ENCODE data around the gene PEX16.

The PEX16 gene

GRCh38 chr11:45918331-45918941 is 759 bp upstream of the PEX16 start:
- H3K4me3 ChIP-seq (ENCODE audit: low read length), result peak overlapping the region; percentile 100
- peak; percentile 64 for DNase-seq (ENCODE audit: low read depth)
- no peak for TF ChIP-seq CTCF (conservative IDR thresholded peaks at IDR 0.05; ENCODE audit: low read length)

GRCh38 chr11:45917286-45917622 is 423 bp downstream of the PEX16 start:
- DNase-seq (ENCODE audit: low read depth), result no peak
- no peak for TF ChIP-seq CTCF (conservative IDR thresholded peaks at IDR 0.05; ENCODE audit: low read length)
- H3K4me3 ChIP-seq (ENCODE audit: low read length), result peak overlapping the region; percentile 100

- DNase-seq (ENCODE audit: low read depth), result no peak
- H3K4me3 ChIP-seq (ENCODE audit: low read length), result no peak overlapping the region
- TF ChIP-seq CTCF (conservative IDR thresholded peaks at IDR 0.05; ENCODE audit: low read length), result no peak
Measured at GRCh38 chr11:45915446-45915845, 2.2 kb downstream of the PEX16 start.

- TF ChIP-seq CTCF (conservative IDR thresholded peaks at IDR 0.05; ENCODE audit: low read length), result no peak
- no peak overlapping the region for H3K4me3 ChIP-seq (ENCODE audit: low read length)
- DNase-seq (ENCODE audit: low read depth), result no peak
Measured at GRCh38 chr11:45913942-45914635, 3.6 kb downstream of the PEX16 start.

GRCh38 chr11:45913514-45913913 is 4.2 kb downstream of the PEX16 start:
- no peak overlapping the region for H3K4me3 ChIP-seq (ENCODE audit: low read length)
- DNase-seq (ENCODE audit: low read depth), result no peak
- TF ChIP-seq CTCF (conservative IDR thresholded peaks at IDR 0.05; ENCODE audit: low read length), result no peak

- no peak for TF ChIP-seq CTCF (conservative IDR thresholded peaks at IDR 0.05; ENCODE audit: low read length)
- no peak for DNase-seq (ENCODE audit: low read depth)
- H3K4me3 ChIP-seq (ENCODE audit: low read length), result no peak overlapping the region
Measured at GRCh38 chr11:45910623-45911022, 7.1 kb downstream of the PEX16 start.

Measured in AG10803 (cell line).